HepG2 (cell line): Measurements from ENCODE around the gene CPSF7. TPM values are rescaled to one million over a fixed set of nuclear protein-coding genes. Genes with fewer than 3 reads are reported as not detected.
A peak's percentile ranks its signal among the peaks of the same experiment; 100 is the strongest.

ENCODE experiments used
- CCAR2 ChIP-seq: fragments of 200-400 bp; formaldehyde crosslinking; optimal IDR thresholded peaks from 2 replicates; pipeline ENCODE3; 2018; ENCODE audit warnings: low read depth, mild to moderate bottlenecking, low read length, moderate library complexity
- CREB1 ChIP-seq, 2 experiments: fragments of 450-650 bp in 1 of 2; IDR thresholded peaks; 2 replicates each; pipeline ENCODE4 v1.6.1; 2016 to 2017; ENCODE audit warnings: control low read depth in 1 of 2, mild to moderate bottlenecking in 1 of 2, missing compliant biosample characterization in 1 of 2, missing genetic modification characterization in 1 of 2
- FOXA3 ChIP-seq: IDR thresholded peaks from 2 replicates; pipeline ENCODE4 v1.6.1; 2016; ENCODE audit warnings: missing genetic modification reagents, missing compliant biosample characterization
- FOXO1 ChIP-seq: sonication (generic); formaldehyde crosslinking; IDR thresholded peaks from 2 replicates; pipeline ENCODE4 v1.4.0; 2020; ENCODE audit warnings: missing genetic modification reagents
- GFI1 ChIP-seq: sonication (generic); formaldehyde crosslinking; IDR thresholded peaks from 2 replicates; pipeline ENCODE4 v1.5.0; 2020; ENCODE audit warnings: missing genetic modification reagents, mild to moderate bottlenecking, borderline replicate concordance
- JUN ChIP-seq: sonication (generic); formaldehyde crosslinking; IDR thresholded peaks from 2 replicates; pipeline ENCODE4 v1.4.0; 2020; ENCODE audit warnings: mild to moderate bottlenecking, missing genetic modification reagents
- NCOR1 ChIP-seq: fragments of 200-600 bp; sonication (generic); IDR thresholded peaks from 2 replicates; pipeline ENCODE4 v1.7.0; 2017; ENCODE audit warnings: antibody characterized with exemption, low read length, borderline replicate concordance
- NFKB2 ChIP-seq: sonication (generic); formaldehyde crosslinking; IDR thresholded peaks from 2 replicates; pipeline ENCODE4 v1.4.0; 2020; ENCODE audit warnings: missing genetic modification reagents, borderline replicate concordance
- POGZ ChIP-seq: sonication (generic); formaldehyde crosslinking; IDR thresholded peaks from 2 replicates; pipeline ENCODE4 v1.4.0; 2020; ENCODE audit warnings: mild to moderate bottlenecking, missing genetic modification reagents
- PRMT3 ChIP-seq: sonication (generic); formaldehyde crosslinking; IDR thresholded peaks from 2 replicates; pipeline ENCODE4 v1.8.1; 2022; ENCODE audit warnings: low read depth, mild to moderate bottlenecking, moderate library complexity, missing genetic modification reagents, borderline replicate concordance
- RAD51 ChIP-seq: fragments of 450-650 bp; IDR thresholded peaks from 2 replicates; pipeline ENCODE4 v1.6.1; 2016; ENCODE audit warnings: borderline replicate concordance
- SNRNP70 ChIP-seq: fragments of 200-400 bp; formaldehyde crosslinking; IDR thresholded peaks from 2 replicates; pipeline ENCODE4 v1.6.1; 2017; ENCODE audit warnings: mild to moderate bottlenecking, low read depth, low read length, moderate library complexity
- SRSF4 ChIP-seq: fragments of 200-400 bp; formaldehyde crosslinking; IDR thresholded peaks from one replicate; pipeline ENCODE4 v1.6.1; 2018; ENCODE audit warnings: mild to moderate bottlenecking, low read depth, low read length, moderate library complexity; ENCODE audit not compliant: poor library complexity, severe bottlenecking
- TRIM24 ChIP-seq: sonication (generic); formaldehyde crosslinking; IDR thresholded peaks from 2 replicates; pipeline ENCODE4 v1.8.0; 2022; ENCODE audit warnings: mild to moderate bottlenecking, missing genetic modification reagents
- ZFY ChIP-seq: sonication (generic); formaldehyde crosslinking; IDR thresholded peaks from 2 replicates; pipeline ENCODE4 v1.4.0; 2020; ENCODE audit warnings: missing genetic modification reagents
- ZNF124 ChIP-seq: sonication (generic); formaldehyde crosslinking; IDR thresholded peaks from 2 replicates; pipeline ENCODE4 v1.4.0; 2020; ENCODE audit warnings: missing genetic modification reagents
- ZNF530 ChIP-seq: sonication (generic); formaldehyde crosslinking; IDR thresholded peaks from 2 replicates; pipeline ENCODE4 v1.5.0; 2020; ENCODE audit warnings: low read depth, mild to moderate bottlenecking, missing genetic modification reagents
- ZNF589 ChIP-seq: sonication (generic); formaldehyde crosslinking; conservative IDR thresholded peaks from 2 replicates; pipeline ENCODE4 v1.8.0; 2022; ENCODE audit warnings: mild to moderate bottlenecking, moderate library complexity, missing genetic modification reagents
- ZNF670 ChIP-seq: sonication (generic); formaldehyde crosslinking; IDR thresholded peaks from 2 replicates; pipeline ENCODE4 v1.8.0; 2022; ENCODE audit warnings: mild to moderate bottlenecking, missing genetic modification reagents, borderline replicate concordance
- ZNF879 ChIP-seq: sonication (generic); formaldehyde crosslinking; IDR thresholded peaks from 2 replicates; pipeline ENCODE4 v1.8.1; 2023; ENCODE audit warnings: missing genetic modification reagents
- polyA plus RNA-seq, 8 experiments: library from polyadenylated mRNA; depleted of rRNA in 3 of 8; stranded (reverse) in 7 of 8; unstranded in 1 of 8; fragments of >200 nt; fragmentation: Illumina TruSeq in 4 of 8; extraction: Trizol in 4 of 8; gene quantifications; 2 replicates each; pipeline versions ENCODE4 v1.2.1 to v1.2.3, GENCODE V29; 2011 to 2016; ENCODE audit warnings: low read depth in 4 of 8, missing spikeins in 1 of 8, mixed read lengths in 1 of 8; ENCODE audit not compliant: insufficient read depth in 1 of 8
- total RNA-seq, 5 experiments: library from RNA; depleted of rRNA; stranded (reverse); fragments of >200 nt; fragmentation: Illumina TruSeq; extraction: Trizol; gene quantifications; 2 replicates each; pipeline ENCODE4 v1.2.3, GENCODE V29; 2016; ENCODE audit warnings: low read depth in 1 of 5
- TF ChIP-seq, protein P1 (sequence below): sonication (generic); formaldehyde crosslinking; IDR thresholded peaks from 2 replicates; pipeline ENCODE4 v1.4.0; 2020; ENCODE audit warnings: missing genetic modification reagents, borderline replicate concordance
- TF ChIP-seq, protein P2 (sequence below): IDR thresholded peaks from 2 replicates; pipeline ENCODE4 v1.6.1; 2016; ENCODE audit warnings: control low read depth

CPSF7 gene
- total and polyA plus RNA-seq, 2 of the 13 experiments (the other 11 are each of a cell fraction or from before 2014, with no cell fraction given): 34.1 to 36.8 TPM

DNA sequence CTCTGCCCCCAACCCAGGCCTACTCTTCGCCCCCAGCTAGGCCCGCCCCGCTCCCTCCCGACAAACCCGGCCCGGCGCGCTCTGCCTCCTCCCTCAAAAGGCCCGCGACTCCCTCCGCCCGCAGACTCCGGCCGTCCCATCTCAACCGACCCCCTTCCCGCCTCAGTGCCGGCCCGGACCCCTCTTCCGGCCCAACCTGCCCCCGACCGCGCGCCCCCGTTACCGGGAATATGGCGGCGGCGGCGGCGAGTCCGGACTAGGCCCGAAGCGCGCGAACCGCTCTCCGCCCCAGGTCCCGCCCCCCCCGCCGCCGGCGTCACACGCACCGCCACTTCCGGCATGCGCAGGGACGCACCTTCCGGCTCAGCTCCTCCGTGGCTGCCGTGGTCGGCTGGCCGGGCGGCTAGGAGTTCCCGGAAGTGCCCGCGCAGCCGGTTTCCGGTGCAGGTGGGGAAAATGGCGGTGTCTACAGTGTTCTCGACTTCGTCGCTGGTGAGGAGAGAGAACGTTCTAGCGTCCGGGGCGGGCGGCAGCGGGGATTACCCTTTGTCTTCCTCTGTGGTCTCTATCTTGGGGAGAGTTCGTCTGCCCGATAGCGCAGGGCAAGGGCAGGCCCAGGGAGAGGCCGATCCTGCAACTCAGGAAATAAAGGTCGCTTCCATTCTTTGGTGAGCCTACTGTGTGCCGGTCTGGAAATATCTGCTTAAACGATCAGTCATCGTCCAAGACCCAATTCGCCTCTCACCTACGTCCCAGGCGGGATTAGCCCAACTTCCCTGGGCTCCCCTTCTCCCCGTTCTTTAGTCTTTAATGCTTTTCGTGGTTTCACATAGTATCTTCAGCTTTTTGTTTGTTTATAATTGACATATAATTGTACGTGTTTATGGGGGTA lies at the start of gene CPSF7, which contains the start of gene SDHAF2 (continued):
- TF ChIP-seq, protein P1, sequence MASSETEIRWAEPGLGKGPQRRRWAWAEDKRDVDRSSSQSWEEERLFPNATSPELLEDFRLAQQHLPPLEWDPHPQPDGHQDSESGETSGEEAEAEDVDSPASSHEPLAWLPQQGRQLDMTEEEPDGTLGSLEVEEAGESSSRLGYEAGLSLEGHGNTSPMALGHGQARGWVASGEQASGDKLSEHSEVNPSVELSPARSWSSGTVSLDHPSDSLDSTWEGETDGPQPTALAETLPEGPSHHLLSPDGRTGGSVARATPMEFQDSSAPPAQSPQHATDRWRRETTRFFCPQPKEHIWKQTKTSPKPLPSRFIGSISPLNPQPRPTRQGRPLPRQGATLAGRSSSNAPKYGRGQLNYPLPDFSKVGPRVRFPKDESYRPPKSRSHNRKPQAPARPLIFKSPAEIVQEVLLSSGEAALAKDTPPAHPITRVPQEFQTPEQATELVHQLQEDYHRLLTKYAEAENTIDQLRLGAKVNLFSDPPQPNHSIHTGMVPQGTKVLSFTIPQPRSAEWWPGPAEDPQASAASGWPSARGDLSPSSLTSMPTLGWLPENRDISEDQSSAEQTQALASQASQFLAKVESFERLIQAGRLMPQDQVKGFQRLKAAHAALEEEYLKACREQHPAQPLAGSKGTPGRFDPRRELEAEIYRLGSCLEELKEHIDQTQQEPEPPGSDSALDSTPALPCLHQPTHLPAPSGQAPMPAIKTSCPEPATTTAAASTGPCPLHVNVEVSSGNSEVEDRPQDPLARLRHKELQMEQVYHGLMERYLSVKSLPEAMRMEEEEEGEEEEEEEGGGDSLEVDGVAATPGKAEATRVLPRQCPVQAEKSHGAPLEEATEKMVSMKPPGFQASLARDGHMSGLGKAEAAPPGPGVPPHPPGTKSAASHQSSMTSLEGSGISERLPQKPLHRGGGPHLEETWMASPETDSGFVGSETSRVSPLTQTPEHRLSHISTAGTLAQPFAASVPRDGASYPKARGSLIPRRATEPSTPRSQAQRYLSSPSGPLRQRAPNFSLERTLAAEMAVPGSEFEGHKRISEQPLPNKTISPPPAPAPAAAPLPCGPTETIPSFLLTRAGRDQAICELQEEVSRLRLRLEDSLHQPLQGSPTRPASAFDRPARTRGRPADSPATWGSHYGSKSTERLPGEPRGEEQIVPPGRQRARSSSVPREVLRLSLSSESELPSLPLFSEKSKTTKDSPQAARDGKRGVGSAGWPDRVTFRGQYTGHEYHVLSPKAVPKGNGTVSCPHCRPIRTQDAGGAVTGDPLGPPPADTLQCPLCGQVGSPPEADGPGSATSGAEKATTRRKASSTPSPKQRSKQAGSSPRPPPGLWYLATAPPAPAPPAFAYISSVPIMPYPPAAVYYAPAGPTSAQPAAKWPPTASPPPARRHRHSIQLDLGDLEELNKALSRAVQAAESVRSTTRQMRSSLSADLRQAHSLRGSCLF (CRISPR knock-in tag): no peak
- TF ChIP-seq ZNF589 (CRISPR knock-in tag): 0 out of 2 replicates have a peak, but pooled peaks have one; percentile 63
- no peak for TF ChIP-seq CCAR2
- 0 out of 2 replicates have a peak, but pooled peaks have one; percentile 48 for TF ChIP-seq ZNF124 (CRISPR knock-in tag)
- TF ChIP-seq NFKB2: peak; percentile 73
- TF ChIP-seq JUN (CRISPR knock-in tag): 0 out of 2 replicates have a peak, but pooled peaks have one; percentile 59
- no peak for TF ChIP-seq NCOR1
- TF ChIP-seq FOXO1 (CRISPR knock-in tag): no peak; the same call in 1 of the 2 replicates
- no peak; the same call in none of the 2 replicates for TF ChIP-seq POGZ (CRISPR knock-in tag)
- TF ChIP-seq CREB1 (IDR thresholded peaks at IDR 0.05): peak; percentile 82
- peak; percentile 81 for TF ChIP-seq CREB1 (CRISPR knock-in tag; IDR thresholded peaks at IDR 0.05)
- TF ChIP-seq GFI1 (CRISPR knock-in tag): peak; percentile 38; the same call in 1 of the 2 replicates
- no peak for TF ChIP-seq TRIM24 (CRISPR knock-in tag)
- 0 out of 2 replicates have a peak, but pooled peaks have one; percentile 18 for TF ChIP-seq ZNF879
- TF ChIP-seq ZFY (CRISPR knock-in tag): peak; percentile 99
- TF ChIP-seq SRSF4: no peak
- no peak for TF ChIP-seq ZNF530 (CRISPR knock-in tag)
- TF ChIP-seq, protein P2, sequence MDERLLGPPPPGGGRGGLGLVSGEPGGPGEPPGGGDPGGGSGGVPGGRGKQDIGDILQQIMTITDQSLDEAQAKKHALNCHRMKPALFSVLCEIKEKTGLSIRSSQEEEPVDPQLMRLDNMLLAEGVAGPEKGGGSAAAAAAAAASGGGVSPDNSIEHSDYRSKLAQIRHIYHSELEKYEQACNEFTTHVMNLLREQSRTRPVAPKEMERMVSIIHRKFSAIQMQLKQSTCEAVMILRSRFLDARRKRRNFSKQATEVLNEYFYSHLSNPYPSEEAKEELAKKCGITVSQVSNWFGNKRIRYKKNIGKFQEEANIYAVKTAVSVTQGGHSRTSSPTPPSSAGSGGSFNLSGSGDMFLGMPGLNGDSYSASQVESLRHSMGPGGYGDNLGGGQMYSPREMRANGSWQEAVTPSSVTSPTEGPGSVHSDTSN (CRISPR knock-in tag): no peak
- TF ChIP-seq RAD51: no peak
- no peak for TF ChIP-seq PRMT3 (CRISPR knock-in tag)
- peak; percentile 96 for TF ChIP-seq ZNF670 (CRISPR knock-in tag)
- TF ChIP-seq FOXA3 (CRISPR knock-in tag): peak; percentile 22; the same call in 1 of the 2 replicates
- no peak for TF ChIP-seq SNRNP70
